NCI-H1417 (cell line): ENCODE data around the gene PPM1F.
A peak's percentile ranks its signal among the peaks of the same experiment; 100 is the strongest.
"Not testable (repeated sequence)": the region's sequence is repeated elsewhere in the genome, so short reads cannot be mapped to it uniquely, and the experiment has no call there.

Source experiments
- DNase-seq, 3 experiments: peaks; one replicate each; lab custom pipeline; 2025; lab: John Stamatoyannopoulos, UW

PPM1F gene

DNA sequence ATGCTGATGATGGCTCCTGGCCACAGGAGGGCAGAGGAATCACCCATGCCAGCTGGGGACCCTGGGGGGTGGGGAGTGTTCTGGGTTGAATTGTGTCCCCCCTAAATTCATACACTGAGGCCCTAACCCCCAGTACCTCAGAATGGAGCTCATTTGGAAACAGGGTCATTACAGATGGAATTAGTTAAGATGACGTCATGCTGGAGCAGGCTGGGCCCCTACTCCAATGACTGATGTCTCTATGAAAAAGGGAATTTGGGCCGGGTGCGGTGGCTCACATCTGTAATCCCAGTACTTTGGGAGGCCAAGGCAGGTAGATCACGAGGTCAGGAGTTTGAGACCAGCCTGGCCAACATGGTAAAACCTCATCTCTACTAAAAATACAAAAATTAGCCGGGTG is 12.7 kb downstream of the PPM1F start:
- not testable (repeated sequence) for DNase-seq

- no peak for DNase-seq
These were observed 13.2 kb downstream of the PPM1F start for GRCh38 chr22:21939461-21939913.

- DNase-seq = no peak
These were observed 13.7 kb downstream of the PPM1F start for GRCh38 chr22:21938906-21939305.

DNA sequence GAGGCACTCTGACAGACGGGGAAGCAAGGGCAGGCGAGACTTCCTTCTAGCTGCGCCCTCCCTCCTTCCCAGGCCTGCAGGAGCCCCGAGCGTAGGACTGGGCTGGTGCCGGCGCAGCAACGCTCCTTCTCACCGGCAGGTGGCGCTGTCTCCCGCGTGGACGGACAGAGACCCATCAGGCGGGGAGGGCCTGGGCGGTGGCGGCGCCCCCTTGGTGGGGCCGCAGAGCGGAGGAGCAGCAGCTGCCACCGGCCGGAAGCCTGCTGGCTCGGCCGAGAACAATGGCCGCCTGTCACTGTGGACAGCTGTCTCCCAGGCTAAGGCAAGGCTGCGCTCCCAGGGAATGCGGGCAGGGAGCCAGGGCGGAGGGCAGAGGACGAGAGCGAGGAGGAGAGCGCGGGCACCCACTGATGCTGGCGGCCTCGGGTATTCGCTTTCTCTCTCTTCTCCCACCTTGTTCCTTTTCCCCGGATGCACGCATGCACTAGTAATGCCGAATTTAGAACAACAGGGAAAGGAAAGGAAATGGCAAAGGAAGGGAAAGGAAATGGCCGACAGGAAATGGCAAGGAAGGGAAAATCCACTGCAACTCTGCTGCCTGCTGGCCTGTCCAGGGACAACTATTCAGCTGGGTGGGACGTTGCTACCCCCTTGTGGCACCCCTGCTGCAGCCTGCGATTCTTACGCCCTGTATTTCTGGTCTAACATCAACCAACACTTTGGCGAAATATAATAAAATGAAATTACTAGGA is 14.4 kb downstream of the PPM1F start:
- DNase-seq = peak; percentile 79 to 90 (median 80)

GRCh38 chr22:21937821-21938070 is 14.9 kb downstream of the PPM1F start:
- no peak for DNase-seq

DNA sequence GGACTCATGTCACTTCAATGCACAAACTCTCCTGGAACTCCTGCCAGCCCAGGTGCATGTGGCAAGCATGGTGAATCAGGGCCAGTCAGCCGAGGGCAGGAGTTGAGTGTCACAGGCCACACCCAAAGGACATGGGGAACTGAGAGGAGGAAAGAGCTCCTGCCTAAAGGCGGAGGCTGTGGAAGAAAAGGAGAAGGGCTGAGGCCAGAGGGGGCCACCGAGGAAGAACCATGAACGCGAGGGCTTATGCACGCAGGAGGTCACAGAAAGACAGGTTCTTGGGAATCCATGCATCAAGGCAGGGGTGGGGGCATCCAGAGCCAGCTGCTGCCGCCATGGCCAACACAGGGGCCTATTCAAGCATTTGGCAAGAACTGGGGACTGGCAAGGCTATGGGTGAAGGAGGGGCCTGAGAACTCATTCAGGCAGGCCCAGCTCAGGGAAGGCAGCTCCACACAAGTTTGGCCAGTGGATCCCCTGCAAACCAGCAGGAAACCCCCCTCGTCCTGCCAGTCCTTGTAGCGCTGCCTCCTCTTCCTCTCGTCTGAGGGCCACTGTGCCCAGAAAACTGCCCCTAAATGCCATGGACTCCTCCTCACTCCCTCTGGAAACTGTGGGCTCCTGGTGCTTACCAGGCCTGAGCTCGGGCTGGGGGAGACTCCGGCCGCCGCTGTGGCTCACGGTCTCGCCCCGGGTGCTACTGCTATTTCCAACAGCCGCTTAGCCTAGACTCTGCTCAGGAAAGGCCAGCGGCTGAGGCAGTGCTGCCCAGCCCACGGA is 15.4 kb downstream of the PPM1F start:
- no peak for DNase-seq

- no peak for DNase-seq
These were observed 16.4 kb downstream of the PPM1F start for GRCh38 chr22:21936151-21936775.

GRCh38 chr22:21933910-21934309 is 18.7 kb downstream of the PPM1F start:
- DNase-seq = no peak

GRCh38 chr22:21933413-21933812 is 19.2 kb downstream of the PPM1F start:
- no peak for DNase-seq

- no peak for DNase-seq
These were observed 20.3 kb downstream of the PPM1F start for GRCh38 chr22:21932347-21932746.

DNA sequence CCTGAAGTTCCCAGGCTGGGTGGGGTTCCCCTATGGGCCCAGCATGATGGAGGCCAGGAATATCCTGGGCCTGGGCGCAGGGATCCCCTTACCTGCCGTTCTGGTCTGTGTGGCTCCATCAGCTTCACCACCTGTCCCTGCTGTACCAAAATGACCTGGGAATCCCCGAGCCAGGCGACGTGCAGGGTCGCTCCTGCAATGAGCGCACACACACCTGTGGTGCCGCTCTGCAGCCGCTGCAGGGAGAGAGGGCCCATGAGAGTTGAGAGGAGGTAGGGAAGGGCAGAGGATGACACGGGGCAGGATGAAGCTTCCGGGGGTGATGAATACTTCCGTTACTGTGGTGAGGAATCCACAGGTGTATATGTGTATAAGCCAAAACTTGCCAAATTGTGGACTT is 21.6 kb downstream of the PPM1F start:
- DNase-seq = no peak

DNA sequence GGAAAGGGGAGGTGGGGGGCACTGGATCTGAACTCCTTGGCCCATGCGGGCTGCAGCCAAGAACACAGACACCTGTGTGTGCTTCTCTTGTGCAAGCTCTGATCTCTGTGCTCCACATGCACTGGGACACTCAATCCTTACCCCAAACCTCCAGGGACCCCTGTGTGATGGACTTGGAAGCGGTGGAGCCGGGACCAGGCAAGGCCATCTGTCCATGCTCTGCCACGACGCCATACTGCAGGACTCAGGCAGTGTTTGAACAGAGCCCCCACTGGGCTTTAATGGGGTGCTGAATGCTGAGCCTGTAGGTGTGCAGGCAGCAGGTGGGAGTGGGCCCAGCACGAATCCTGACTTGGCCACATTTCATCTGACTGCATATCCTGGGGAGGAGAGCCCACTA is 23.4 kb downstream of the PPM1F start:
- no peak for DNase-seq

DNA sequence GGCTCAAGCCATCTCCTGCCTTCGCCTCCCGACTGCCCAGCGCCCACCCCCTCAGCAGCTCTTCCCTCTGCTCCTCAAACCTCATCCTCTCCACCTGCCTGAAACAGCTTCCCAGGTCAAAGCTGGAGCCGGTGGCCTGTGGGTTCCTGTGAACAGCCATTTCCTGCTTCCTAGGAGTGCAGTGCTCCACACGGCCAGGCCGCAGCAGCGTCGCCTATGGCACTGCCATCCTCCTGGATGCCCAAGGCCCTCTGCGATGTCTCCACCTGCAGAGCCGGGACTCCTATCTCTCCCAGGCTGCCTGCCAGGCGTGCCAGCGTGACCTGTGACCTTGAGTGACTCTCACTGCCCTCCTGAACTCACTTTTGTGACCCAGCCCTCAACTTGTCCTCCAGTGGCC is 24.6 kb downstream of the PPM1F start:
- no peak for DNase-seq

- DNase-seq = no peak
These were observed 25.3 kb downstream of the PPM1F start for GRCh38 chr22:21927174-21927823.

DNA sequence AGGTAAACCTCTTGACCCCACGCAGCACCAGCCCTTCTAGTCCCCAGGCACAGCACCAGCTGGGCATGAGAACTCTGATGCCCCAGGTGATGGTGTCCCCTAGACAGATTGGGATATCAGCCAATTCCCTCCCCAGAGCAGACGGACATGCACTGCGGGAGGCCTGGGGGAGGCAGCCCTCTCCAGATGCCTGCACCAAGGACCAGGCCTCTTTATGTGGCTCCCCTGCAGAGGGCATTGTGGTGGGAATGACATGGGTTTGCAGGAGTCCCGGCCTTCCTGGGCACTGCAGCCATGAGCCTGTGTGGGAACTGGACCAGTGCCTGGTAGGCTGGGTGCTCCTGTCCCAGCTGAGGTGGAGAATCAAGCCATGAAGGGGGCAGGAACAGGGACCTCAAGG is 25.9 kb downstream of the PPM1F start:
- peak in 1 of 3 experiments; percentile 8 for DNase-seq

DNA sequence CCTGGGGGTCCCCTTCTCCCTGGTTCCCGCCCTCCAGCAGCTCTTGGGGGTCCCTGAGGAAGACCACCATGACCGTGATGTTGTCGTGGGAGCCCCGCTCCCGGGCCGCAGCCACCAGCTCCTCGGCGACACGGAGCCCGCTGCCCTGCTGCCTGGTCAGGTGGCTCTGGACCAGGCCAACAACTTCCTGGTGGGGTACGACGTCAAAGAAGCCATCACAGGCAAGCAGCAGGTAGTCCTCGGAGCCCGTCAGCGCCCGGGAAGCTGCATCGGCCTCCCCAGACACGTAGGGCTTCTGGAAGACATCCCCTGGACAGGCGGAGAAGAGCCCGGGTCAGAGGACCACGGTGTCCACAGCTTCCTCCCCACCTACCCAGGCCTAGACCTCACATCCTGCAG is 29.5 kb downstream of the PPM1F start:
- DNase-seq = no peak

DNA sequence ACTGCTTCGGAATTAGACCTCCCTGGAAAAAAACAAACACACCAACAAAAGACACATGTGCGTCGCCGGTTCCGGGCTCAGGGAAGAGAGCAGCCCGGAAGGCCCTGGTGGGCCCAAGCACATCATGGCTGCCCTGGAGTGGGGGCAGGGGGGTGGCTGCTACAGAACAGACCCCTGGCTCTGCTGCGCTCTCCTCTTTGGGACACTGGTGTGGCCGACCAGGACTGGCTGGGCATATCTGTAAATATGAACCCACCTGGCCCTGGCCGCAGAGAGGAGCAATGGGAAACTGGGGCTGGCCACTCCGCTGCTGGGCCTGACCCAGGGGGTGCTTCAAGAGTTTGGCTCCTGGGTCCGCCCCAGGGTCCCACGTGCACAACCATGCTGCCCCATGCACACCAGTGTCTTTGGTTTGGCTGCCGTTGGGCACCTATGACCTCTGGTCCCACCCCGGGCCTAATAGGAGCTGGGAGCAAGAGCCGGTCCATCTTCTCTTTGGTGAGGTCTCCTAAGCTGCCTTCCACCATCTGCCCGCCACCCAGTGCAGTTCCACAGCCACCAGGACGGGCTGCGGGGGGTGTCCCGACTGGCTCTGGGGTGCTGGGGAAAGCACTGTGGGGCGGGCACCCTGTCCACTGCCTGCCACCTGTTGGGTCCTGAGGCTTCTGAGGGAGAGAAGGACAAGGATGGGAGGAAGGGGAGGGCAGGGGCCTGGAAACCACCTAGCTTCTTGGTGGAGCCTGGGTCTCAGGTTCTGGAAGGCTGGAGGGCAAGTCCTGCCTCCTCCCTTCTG is 30.1 kb downstream of the PPM1F start:
- no peak for DNase-seq

GRCh38 chr22:21921729-21922128 is 30.9 kb downstream of the PPM1F start:
- no peak for DNase-seq

DNA sequence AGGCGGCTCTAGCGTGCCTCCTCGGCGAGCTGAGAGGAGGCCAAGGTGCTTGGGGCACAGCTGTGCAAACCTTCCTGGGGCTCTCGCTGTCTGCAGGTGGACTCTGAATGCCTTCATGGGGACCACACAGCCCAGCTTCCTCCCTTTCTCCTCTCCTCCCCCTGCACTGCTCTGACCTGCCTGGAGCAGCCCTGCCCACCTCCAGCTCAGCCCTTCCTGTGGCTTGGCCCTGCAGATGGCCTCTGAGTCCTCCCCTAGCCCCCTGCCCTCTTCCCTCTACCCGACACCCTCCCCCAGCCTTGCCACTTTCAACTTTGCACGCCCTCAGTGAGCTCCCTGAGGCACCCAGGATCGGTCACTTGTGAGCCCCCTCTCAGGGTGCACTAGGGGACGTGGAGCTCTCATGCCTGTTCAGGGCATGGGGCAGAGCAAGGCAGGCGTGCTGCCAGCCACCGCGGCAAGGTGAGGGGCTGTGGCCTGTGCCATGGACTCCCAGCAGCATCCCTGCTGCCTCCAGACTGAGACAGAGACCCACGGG is 31.4 kb downstream of the PPM1F start:
- peak in 1 of 3 experiments; percentile 3 for DNase-seq

DNA sequence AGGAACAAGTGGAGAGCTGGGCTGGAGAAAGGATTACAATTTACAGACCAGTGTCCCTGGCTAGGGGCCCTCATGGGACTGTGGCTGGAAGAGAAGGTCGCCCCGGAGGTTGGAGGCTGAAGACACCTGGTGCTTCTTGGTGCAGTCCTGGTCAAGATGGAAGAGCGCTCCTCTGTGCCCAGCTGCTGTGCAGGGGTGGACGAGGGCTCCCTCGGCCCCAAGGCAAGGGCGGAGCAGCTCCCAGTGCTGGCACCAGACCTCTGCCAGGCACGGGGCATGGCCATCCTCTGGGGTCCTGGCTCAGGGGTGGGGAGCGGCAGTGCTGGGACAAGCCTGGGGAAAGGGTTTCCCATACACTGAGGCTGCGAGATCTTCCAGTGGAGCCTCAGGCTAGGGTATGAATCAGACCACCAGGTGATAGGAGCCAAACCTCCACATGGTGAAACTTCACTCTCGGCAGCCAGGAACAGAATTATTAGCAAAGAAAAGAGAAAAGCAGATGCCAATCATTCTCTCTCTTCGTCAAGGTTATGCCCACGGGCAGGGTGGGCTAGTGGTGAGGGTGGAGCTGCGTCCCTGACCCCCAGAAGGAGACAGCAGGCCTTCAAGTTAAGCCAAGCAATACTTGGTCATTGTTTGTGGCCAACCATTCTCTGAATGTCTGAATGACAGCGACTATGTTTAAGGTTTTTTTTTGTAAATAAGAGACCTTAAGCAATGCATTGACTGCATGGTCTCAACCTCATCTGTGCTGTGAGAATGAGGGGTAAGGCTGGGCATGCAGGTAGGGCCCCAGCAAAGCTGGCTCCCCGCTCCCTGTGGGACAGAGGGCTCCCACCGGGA is 32.1 kb downstream of the PPM1F start:
- no peak for DNase-seq
